HepG2 (cell line): ENCODE results near the gene FGA. TPM values are rescaled to one million over a fixed set of nuclear protein-coding genes. Genes with fewer than 3 reads are reported as not detected.

Source experiments
- ARID5B ChIP-seq: IDR thresholded peaks from 2 replicates; pipeline ENCODE4 v1.4.0; 2020; ENCODE audit warnings: mild to moderate bottlenecking, missing genetic modification reagents
- ARNT ChIP-seq: fragments of 450-650 bp; IDR thresholded peaks from 2 replicates; pipeline ENCODE4 v1.6.1; 2017
- CEBPZ ChIP-seq: IDR thresholded peaks from 2 replicates; pipeline ENCODE4 v1.6.1; 2012; ENCODE audit warnings: low read length, improper control_type of control experiment
- DRAP1 ChIP-seq: IDR thresholded peaks from 2 replicates; pipeline ENCODE4 v1.6.1; 2016; ENCODE audit warnings: missing genetic modification reagents, missing compliant biosample characterization
- HDAC2 ChIP-seq: sonication (generic); formaldehyde crosslinking; IDR thresholded peaks from 2 replicates; pipeline ENCODE4 v1.4.0; 2020; ENCODE audit warnings: missing genetic modification reagents
- HHEX ChIP-seq: IDR thresholded peaks from 2 replicates; pipeline ENCODE4 v1.6.1; 2016; ENCODE audit warnings: control low read depth
- JDP2 ChIP-seq: sonication (generic); formaldehyde crosslinking; IDR thresholded peaks from 2 replicates; pipeline ENCODE4 v1.8.1; 2022; ENCODE audit warnings: missing genetic modification reagents, borderline replicate concordance
- KDM4B ChIP-seq: sonication (generic); formaldehyde crosslinking; IDR thresholded peaks from 2 replicates; pipeline ENCODE4 v1.4.0; 2020; ENCODE audit warnings: missing genetic modification reagents
- RARA ChIP-seq: IDR thresholded peaks from 2 replicates; pipeline ENCODE4 v1.6.1; 2016; ENCODE audit warnings: missing genetic modification reagents, missing compliant biosample characterization
- RBFOX2 ChIP-seq: fragments of 200-400 bp; formaldehyde crosslinking; IDR thresholded peaks from 2 replicates; pipeline ENCODE4 v1.6.1; 2017; ENCODE audit warnings: low read depth, mild to moderate bottlenecking, low read length
- ZNF232 ChIP-seq: sonication (generic); formaldehyde crosslinking; IDR thresholded peaks from 2 replicates; pipeline ENCODE4 v1.4.0; 2020; ENCODE audit warnings: missing genetic modification reagents, borderline replicate concordance
- ZNF34 ChIP-seq: sonication (generic); formaldehyde crosslinking; IDR thresholded peaks from 2 replicates; pipeline ENCODE4 v1.4.0; 2020; ENCODE audit warnings: mild to moderate bottlenecking, missing genetic modification reagents, borderline replicate concordance
- ZNF343 ChIP-seq: sonication (generic); formaldehyde crosslinking; IDR thresholded peaks from 2 replicates; pipeline ENCODE4 v1.4.0; 2020; ENCODE audit warnings: mild to moderate bottlenecking, missing genetic modification reagents
- ZNF501 ChIP-seq: sonication (generic); formaldehyde crosslinking; IDR thresholded peaks from 2 replicates; pipeline ENCODE4 v1.5.1; 2020; ENCODE audit warnings: mild to moderate bottlenecking, moderate library complexity, missing genetic modification reagents
- ZNF556 ChIP-seq: sonication (generic); formaldehyde crosslinking; IDR thresholded peaks from 2 replicates; pipeline ENCODE4 v1.4.0; 2020; ENCODE audit warnings: mild to moderate bottlenecking, missing genetic modification reagents, borderline replicate concordance
- ZNF567 ChIP-seq: sonication (generic); formaldehyde crosslinking; IDR thresholded peaks from 2 replicates; pipeline ENCODE4 v1.8.1; 2023; ENCODE audit warnings: mild to moderate bottlenecking, missing genetic modification reagents, borderline replicate concordance
- ZNF589 ChIP-seq: sonication (generic); formaldehyde crosslinking; conservative IDR thresholded peaks from 2 replicates; pipeline ENCODE4 v1.8.0; 2022; ENCODE audit warnings: mild to moderate bottlenecking, moderate library complexity, missing genetic modification reagents
- ZNF672 ChIP-seq: sonication (generic); formaldehyde crosslinking; IDR thresholded peaks from 2 replicates; pipeline ENCODE4 v1.8.1; 2022; ENCODE audit warnings: missing genetic modification reagents
- ZSCAN9 ChIP-seq: IDR thresholded peaks from 2 replicates; pipeline ENCODE4 v1.6.1; 2016; ENCODE audit warnings: borderline replicate concordance
- polyA plus RNA-seq, 8 experiments: library from polyadenylated mRNA; depleted of rRNA in 3 of 8; stranded (reverse) in 7 of 8; unstranded in 1 of 8; fragments of >200 nt; fragmentation: Illumina TruSeq in 4 of 8; extraction: Trizol in 4 of 8; gene quantifications; 2 replicates each; pipeline versions ENCODE4 v1.2.1 to v1.2.3, GENCODE V29; 2011 to 2016; ENCODE audit warnings: low read depth in 4 of 8, missing spikeins in 1 of 8, mixed read lengths in 1 of 8; ENCODE audit not compliant: insufficient read depth in 1 of 8
- total RNA-seq, 5 experiments: library from RNA; depleted of rRNA; stranded (reverse); fragments of >200 nt; fragmentation: Illumina TruSeq; extraction: Trizol; gene quantifications; 2 replicates each; pipeline ENCODE4 v1.2.3, GENCODE V29; 2016; ENCODE audit warnings: low read depth in 1 of 5
- TF ChIP-seq, protein P1 (sequence below): IDR thresholded peaks from 2 replicates; pipeline ENCODE4 v1.6.1; 2016; ENCODE audit warnings: missing biosample characterization, missing genetic modification reagents, low read depth
- TF ChIP-seq, protein P2 (sequence below): sonication (generic); formaldehyde crosslinking; IDR thresholded peaks from 2 replicates; pipeline ENCODE4 v1.4.0; 2020; ENCODE audit warnings: missing genetic modification reagents

Gene FGA
- total and polyA plus RNA-seq, 2 of the 13 experiments (the other 11 are each of a cell fraction or from before 2014, with no cell fraction given), result 640 to 1,523 TPM

GRCh38 chr4:154618708-154619315 is 28.3 kb upstream of the FGA start (continued):
- TF ChIP-seq ARNT (no peak), ZNF501 (no peak), ZNF343 (no peak), HDAC2 (CRISPR knock-in tag) (no peak), DRAP1 (CRISPR knock-in tag) (0 out of 2 replicates have a peak, but pooled peaks have one; percentile 16), HHEX (CRISPR knock-in tag) (no peak), CEBPZ (no peak), ZNF567 (CRISPR knock-in tag) (no peak), ARID5B (CRISPR knock-in tag) (peak; percentile 38; the same call in 1 of the 2 replicates), ZNF556 (CRISPR knock-in tag) (no peak), ZNF589 (CRISPR knock-in tag) (no peak), ZNF34 (no peak), ZNF232 (no peak), ZSCAN9 (CRISPR knock-in tag) (0 out of 2 replicates have a peak, but pooled peaks have one; percentile 37), ZNF672 (no peak), RBFOX2 (no peak), JDP2 (CRISPR knock-in tag) (no peak), KDM4B (no peak), RARA (peak; percentile 42)
- TF ChIP-seq, protein P1, sequence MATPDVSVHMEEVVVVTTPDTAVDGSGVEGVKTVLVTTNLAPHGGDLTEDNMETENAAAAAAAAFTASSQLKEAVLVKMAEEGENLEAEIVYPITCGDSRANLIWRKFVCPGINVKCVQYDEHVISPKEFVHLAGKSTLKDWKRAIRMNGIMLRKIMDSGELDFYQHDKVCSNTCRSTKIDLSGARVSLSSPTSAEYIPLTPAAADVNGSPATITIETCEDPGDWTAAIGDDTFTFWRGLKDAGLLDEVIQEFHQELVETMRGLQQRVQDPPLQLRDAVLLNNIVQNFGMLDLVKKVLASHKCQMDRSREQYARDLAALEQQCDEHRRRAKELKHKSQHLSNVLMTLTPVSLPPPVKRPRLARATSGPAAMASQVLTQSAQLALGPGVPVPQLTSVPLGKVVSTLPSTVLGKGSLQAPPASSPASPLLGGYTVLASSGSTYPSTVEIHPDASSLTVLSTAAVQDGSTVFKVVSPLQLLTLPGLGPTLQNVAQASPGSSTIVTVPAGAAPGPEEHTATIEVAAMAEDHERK (CRISPR knock-in tag), result no peak
- TF ChIP-seq, protein P2, sequence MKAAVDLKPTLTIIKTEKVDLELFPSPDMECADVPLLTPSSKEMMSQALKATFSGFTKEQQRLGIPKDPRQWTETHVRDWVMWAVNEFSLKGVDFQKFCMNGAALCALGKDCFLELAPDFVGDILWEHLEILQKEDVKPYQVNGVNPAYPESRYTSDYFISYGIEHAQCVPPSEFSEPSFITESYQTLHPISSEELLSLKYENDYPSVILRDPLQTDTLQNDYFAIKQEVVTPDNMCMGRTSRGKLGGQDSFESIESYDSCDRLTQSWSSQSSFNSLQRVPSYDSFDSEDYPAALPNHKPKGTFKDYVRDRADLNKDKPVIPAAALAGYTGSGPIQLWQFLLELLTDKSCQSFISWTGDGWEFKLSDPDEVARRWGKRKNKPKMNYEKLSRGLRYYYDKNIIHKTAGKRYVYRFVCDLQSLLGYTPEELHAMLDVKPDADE, result no peak
